Kidney (tissue), 14 donors: ENCODE results near the gene USP24. TPM values are rescaled to one million over a fixed set of nuclear protein-coding genes. Genes with fewer than 3 reads are reported as not detected.

Source experiments
- DNase-seq, 5 donors: peaks; one replicate each; pipeline ENCODE4 v3.0.0-alpha.2; 2013 to 2020
- FAIRE-seq: peaks from 2 replicates; lab custom pipeline; 2012; peaks lifted over from hg19 to GRCh38; lab: Jason Lieb, UNC
- H3K27ac ChIP-seq, 2 donors: one replicate each; pipeline ENCODE4 v1.7.0; 2013; ENCODE audit warnings: low read depth in 2 of 2, low read length in 2 of 2, inconsistent platforms in 1 of 2
- H3K27me3 ChIP-seq: one replicate; pipeline ENCODE4 v1.7.1; 2013; ENCODE audit warnings: low read length, inconsistent platforms; ENCODE audit not compliant: control insufficient read depth, insufficient read depth
- H3K36me3 ChIP-seq, 3 donors: one replicate each; pipeline versions ENCODE4 v1.7.0 to v1.7.1; 2013; ENCODE audit warnings: low read length in 3 of 3, control low read depth in 1 of 3, inconsistent platforms in 1 of 3; ENCODE audit not compliant: insufficient read depth in 3 of 3, control insufficient read depth in 2 of 3
- H3K4me1 ChIP-seq, 3 donors: one replicate each; pipeline versions ENCODE4 v1.7.0 to v1.7.1; 2013; ENCODE audit warnings: low read length in 3 of 3, inconsistent platforms in 1 of 3, low read depth in 1 of 3; ENCODE audit not compliant: control insufficient read depth in 2 of 3, insufficient read depth in 2 of 3
- H3K4me3 ChIP-seq, 3 donors: one replicate each; pipeline versions ENCODE4 v1.7.0 to v1.8.1; 2013; ENCODE audit warnings: low read length in 3 of 3, control low read depth in 1 of 3, inconsistent platforms in 1 of 3
- H3K9ac ChIP-seq, 3 donors: one replicate each; pipeline versions ENCODE4 v1.7.0 to v1.7.1; 2013; ENCODE audit warnings: low read length in 3 of 3, control low read depth in 1 of 3, inconsistent platforms in 1 of 3
- H3K9me3 ChIP-seq, 3 donors: one replicate each; pipeline versions ENCODE4 v1.7.0 to v1.7.1; 2013; ENCODE audit warnings: low read length in 3 of 3, control low read depth in 1 of 3, inconsistent platforms in 1 of 3; ENCODE audit not compliant: control insufficient read depth in 2 of 3, insufficient read depth in 1 of 3
- CTCF ChIP-seq: IDR thresholded peaks from 3 replicates; pipeline ENCODE4 v1.5.1; 2012; ENCODE audit warnings: mild to moderate bottlenecking, moderate library complexity, borderline replicate concordance; ENCODE audit not compliant: insufficient read depth; ENCODE audit errors: extremely low read depth
- intact Hi-C: fragments of 100-400 bp; cut with DNase I; formaldehyde crosslinking; loops from one replicate; pipeline ENCODE4 v1.11.1; 2022
- polyA plus RNA-seq: library from polyadenylated mRNA; stranded (reverse); fragments of 350-450 nt; fragmentation: Illumina TruSeq; extraction: RNeasy Lipid Tissue Mini Kit (QIAGEN cat#74804); gene quantifications from one replicate; pipeline ENCODE4 v1.2.3, GENCODE V29; 2014; ENCODE audit warnings: low read depth, low replicate concordance; ENCODE audit not compliant: insufficient read depth
- total RNA-seq: library from RNA; stranded (reverse); fragmentation: NEBNext Ultra II Directional; extraction: Animal tissue kit (Norgen Biotek cat#: 25700); gene quantifications from one replicate; pipeline ENCODE4 v1.2.1, GENCODE V29; 2021
- donor health status: control.
- donor health status: control.
- donor health status: control.
- donor health status: control.
- donor health status: control.
- donor health status: DM: yes; HTN: yes; CAD: no.
- donor health status: Normal renal cell carcinoma (clear cell type).

Gene USP24
- total and polyA plus RNA-seq, 2 donors from 2014 or later: 10.1 to 49.2 TPM

GRCh38 chr1:55214212-55214933, 791 bp downstream of the USP24 start:
- peak overlapping the region; percentile 94 to 97 for H3K27ac ChIP-seq
- FAIRE-seq (no peak), DNase-seq (peak; percentile 70 to 89 (median 82))
- peak overlapping the region; percentile 75 to 87 (median 86) for H3K4me3 ChIP-seq
- no peaks in the 10 kb centered on the region for H3K36me3 ChIP-seq
- peaks cover 0 to 12% (median 5%) of the 10 kb centered on the region in 3 donors for H3K4me1 ChIP-seq
- no peaks in the 10 kb centered on the region for H3K9me3 ChIP-seq
- intact Hi-C loops: no loop called here
- no peak for TF ChIP-seq CTCF
- no peaks in the 10 kb centered on the region for H3K27me3 ChIP-seq
- peak overlapping the region; percentile 76 to 82 (median 78) for H3K9ac ChIP-seq

GRCh38 chr1:55213885-55214211, 1.3 kb downstream of the USP24 start:
- no peak for TF ChIP-seq CTCF
- Histone ChIP-seq H3K27me3 (no peaks in the 10 kb centered on the region), H3K9me3 (no peaks in the 10 kb centered on the region), H3K27ac (peak overlapping the region; percentile 94 to 97), H3K9ac (peak overlapping the region; percentile 10 to 82 (median 78)), H3K4me1 (peaks cover 0 to 12% (median 5%) of the 10 kb centered on the region in 3 donors), H3K36me3 (no peaks in the 10 kb centered on the region), H3K4me3 (peak overlapping the region; percentile 75 to 87 (median 86))
- intact Hi-C loops: no loop called here
- DNase-seq (peak in 1 of 5 donors; percentile 12), FAIRE-seq (no peak)

- Histone ChIP-seq H3K4me1 (peaks cover 0 to 12% (median 5%) of the 10 kb centered on the region in 3 donors), H3K36me3 (no peaks in the 10 kb centered on the region), H3K9me3 (no peaks in the 10 kb centered on the region), H3K27me3 (no peaks in the 10 kb centered on the region), H3K4me3 (peak overlapping the region; percentile 8 to 87 (median 75)), H3K27ac (peak overlapping the region; percentile 57 to 97), H3K9ac (peak overlapping the region; percentile 10 to 82 (median 78))
- intact Hi-C loops: no loop called here
- DNase-seq: no peak
- no peak for FAIRE-seq
- TF ChIP-seq CTCF: no peak
Measured at GRCh38 chr1:55213151-55213884, 1.8 kb downstream of the USP24 start.
